Measurements from ENCODE around the gene CRYGN. TPM values are rescaled to one million over a fixed set of nuclear protein-coding genes. Genes with fewer than 3 reads are reported as not detected.

The CRYGN gene
- polyA plus RNA-seq, 1 of the 3 experiments (the other 2 are of a cell fraction), result not detected

DNA sequence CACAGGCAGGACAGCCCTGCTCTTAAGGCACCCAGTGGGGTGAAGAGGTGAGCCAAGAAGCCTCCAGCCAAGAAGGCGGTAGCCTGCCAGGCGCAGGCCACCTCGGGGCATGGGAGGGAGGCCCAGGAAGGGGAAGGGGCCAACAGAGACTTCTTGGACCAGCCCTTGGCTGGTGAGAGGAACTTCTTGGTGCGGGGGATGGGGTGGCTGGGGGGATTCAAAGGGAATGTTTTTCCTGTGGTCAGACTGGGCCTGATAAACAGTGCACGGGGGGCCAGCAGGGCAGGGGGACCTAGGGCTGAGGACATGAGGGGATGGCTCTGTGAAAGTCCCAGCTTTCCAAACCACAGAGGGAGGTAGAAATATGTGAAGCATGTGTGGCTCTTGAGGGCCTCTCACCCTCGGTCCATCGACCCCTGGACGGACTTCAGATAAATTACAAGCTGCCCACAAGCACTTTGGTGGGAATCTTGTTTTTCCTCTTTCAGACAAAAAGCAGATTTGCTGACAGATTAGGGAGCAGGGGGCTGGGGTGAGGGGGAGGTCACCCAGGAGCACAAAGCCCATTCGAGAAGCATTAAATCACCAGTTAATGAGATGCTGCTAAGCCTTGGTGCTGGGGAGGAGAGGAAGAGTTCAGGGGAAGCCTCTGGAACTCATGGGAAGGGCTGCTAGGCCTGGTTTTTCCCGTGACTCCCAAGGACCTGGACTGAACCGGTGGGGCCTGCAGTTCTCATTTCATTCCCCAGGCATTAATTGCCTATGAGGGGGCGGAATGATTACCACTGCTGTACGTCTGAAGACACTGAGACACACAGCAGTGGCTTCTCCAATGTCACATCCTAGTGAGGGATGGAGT lies 11.3 kb downstream of the CRYGN start:
- Histone ChIP-seq H3K9me3 (no peaks in the 10 kb centered on the region), H3K4me2 (no peak overlapping the region), H3K36me3 (replicated peaks in 1 of 2; ENCODE audit: control insufficient read depth in 1 of 2, insufficient read depth in 2 of 2, low read length in 1 of 2) (no peaks in the 10 kb centered on the region), H3K9ac (no peak overlapping the region), H3F3A (replicated peaks; ENCODE audit: insufficient read depth) (no peaks in the 10 kb centered on the region), H4K20me1 (ENCODE audit: insufficient read depth) (no peaks in the 10 kb centered on the region), H3K4me3 (ENCODE audit: low read depth in 2 of 2, low read length in 1 of 2) (no peak overlapping the region), H3K79me2 (ENCODE audit: insufficient read depth) (no peaks in the 10 kb centered on the region), H3K9me2 (no peaks in the 10 kb centered on the region), H3K4me1 (ENCODE audit: control insufficient read depth in 1 of 2, insufficient read depth in 2 of 2, low read depth in 1 of 2, low read length in 1 of 2) (peaks cover 8 to 11% of the 10 kb centered on the region in 2 experiments; a peak in 1 of 4 replicates), H3K27me3 (ENCODE audit: insufficient read depth) (no peaks in the 10 kb centered on the region), H2AFZ (ENCODE audit: low read depth) (no peak overlapping the region), H3K27ac (ENCODE audit: low read depth in 2 of 2, low read length in 1 of 2) (no peak overlapping the region; a peak in 1 of 4 replicates)
- TF ChIP-seq SIN3A (IDR thresholded peaks at IDR 0.05; ENCODE audit: borderline replicate concordance, low read depth, low read length) (no peak), MXI1 (IDR thresholded peaks at IDR 0.05; ENCODE audit: low read depth, low read length) (no peak), MEF2A (IDR thresholded peaks at IDR 0.05; ENCODE audit: borderline replicate concordance, low read depth) (no peak), RAD21 (IDR thresholded peaks at IDR 0.05; ENCODE audit: low read length) (no peak), TCF12 (IDR thresholded peaks at IDR 0.05) (peak; percentile 37; the same call in 1 of the 2 replicates), NFIC (IDR thresholded peaks at IDR 0.05; ENCODE audit: borderline replicate concordance) (no peak)
- TF ChIP-seq, protein P1, sequence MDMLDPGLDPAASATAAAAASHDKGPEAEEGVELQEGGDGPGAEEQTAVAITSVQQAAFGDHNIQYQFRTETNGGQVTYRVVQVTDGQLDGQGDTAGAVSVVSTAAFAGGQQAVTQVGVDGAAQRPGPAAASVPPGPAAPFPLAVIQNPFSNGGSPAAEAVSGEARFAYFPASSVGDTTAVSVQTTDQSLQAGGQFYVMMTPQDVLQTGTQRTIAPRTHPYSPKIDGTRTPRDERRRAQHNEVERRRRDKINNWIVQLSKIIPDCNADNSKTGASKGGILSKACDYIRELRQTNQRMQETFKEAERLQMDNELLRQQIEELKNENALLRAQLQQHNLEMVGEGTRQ (IDR thresholded peaks at IDR 0.05; ENCODE audit: borderline replicate concordance, low read depth, low read length), result no peak
- TF ChIP-seq, protein P2, sequence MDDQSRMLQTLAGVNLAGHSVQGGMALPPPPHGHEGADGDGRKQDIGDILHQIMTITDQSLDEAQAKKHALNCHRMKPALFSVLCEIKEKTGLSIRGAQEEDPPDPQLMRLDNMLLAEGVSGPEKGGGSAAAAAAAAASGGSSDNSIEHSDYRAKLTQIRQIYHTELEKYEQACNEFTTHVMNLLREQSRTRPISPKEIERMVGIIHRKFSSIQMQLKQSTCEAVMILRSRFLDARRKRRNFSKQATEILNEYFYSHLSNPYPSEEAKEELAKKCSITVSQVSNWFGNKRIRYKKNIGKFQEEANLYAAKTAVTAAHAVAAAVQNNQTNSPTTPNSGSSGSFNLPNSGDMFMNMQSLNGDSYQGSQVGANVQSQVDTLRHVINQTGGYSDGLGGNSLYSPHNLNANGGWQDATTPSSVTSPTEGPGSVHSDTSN (IDR thresholded peaks at IDR 0.05), result peak; percentile 49
- peak; percentile 72 for DNase-seq
- ChIA-PET POLR2A (no interaction called here), CTCF (interaction anchor here (1.0 kb wide), 2 partner anchors 19 to 20 kb away, joined by 3 to 4 read pairs; partner anchors contain the start of gene WDR86)
- 54% methylated on average over 13 of the region's 13 CpGs for WGBS (ENCODE audit: low lambda C conversion rate)

DNA sequence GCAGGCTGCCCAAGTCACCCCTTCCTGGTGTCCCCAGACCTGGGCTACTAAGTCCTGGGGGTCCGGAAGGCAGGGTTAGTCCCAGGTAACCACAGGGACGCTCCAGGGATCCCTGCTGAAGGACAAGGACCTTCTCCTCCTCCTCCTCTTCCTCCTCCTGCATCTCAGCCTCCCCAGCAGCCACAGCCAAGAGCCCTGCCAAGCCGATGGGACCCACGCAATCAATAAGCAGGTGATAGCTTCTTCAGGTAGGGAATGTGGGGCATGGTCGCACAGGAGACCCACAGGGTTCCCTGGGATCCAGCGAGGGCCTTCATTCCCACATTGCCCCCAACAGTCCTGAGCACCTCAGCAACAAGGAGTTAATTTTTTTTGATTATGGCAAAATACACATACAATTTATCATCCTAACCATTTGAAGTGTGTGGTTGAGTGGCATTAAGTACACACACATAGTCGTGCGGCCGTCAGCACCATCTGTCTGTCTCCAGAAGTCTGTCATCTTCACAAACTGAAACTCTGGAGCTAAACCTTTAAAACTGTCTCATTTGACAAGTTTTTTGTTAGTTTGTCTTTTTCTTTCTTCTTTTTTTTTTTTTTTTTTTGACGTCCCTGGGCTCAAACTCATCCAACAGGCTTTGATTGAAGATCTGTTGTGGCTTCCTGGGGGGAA lies 12.1 kb downstream of the CRYGN start:
- H3K4me3 ChIP-seq (ENCODE audit: low read depth in 2 of 2, low read length in 1 of 2), result no peak overlapping the region
- no peak overlapping the region for H3K27ac ChIP-seq (ENCODE audit: low read depth in 2 of 2, low read length in 1 of 2)
- TF ChIP-seq, protein P3, sequence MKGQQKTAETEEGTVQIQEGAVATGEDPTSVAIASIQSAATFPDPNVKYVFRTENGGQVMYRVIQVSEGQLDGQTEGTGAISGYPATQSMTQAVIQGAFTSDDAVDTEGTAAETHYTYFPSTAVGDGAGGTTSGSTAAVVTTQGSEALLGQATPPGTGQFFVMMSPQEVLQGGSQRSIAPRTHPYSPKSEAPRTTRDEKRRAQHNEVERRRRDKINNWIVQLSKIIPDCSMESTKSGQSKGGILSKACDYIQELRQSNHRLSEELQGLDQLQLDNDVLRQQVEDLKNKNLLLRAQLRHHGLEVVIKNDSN (IDR thresholded peaks at IDR 0.05; ENCODE audit: borderline replicate concordance, low read depth), result no peak
- TF ChIP-seq SIN3A (IDR thresholded peaks at IDR 0.05; ENCODE audit: borderline replicate concordance, low read depth, low read length) (no peak), RFX5 (IDR thresholded peaks at IDR 0.05; ENCODE audit: low read length) (no peak), MEF2A (IDR thresholded peaks at IDR 0.05; ENCODE audit: borderline replicate concordance, low read depth) (no peak), FOXJ3 (CRISPR knock-in tag; IDR thresholded peaks at IDR 0.05) (no peak), GATA2 (CRISPR knock-in tag; IDR thresholded peaks at IDR 0.05) (no peak), POLR2AphosphoS5 (IDR thresholded peaks at IDR 0.05; ENCODE audit: low read depth, low read length) (no peak), NRF1 (IDR thresholded peaks at IDR 0.05; ENCODE audit: low read depth, low read length) (no peak)
- H3K79me2 ChIP-seq (ENCODE audit: insufficient read depth), result no peaks in the 10 kb centered on the region
- H2AFZ ChIP-seq (ENCODE audit: low read depth), result no peak overlapping the region
- no peaks in the 10 kb centered on the region for H3K36me3 ChIP-seq (replicated peaks in 1 of 2; ENCODE audit: control insufficient read depth in 1 of 2, insufficient read depth in 2 of 2, low read length in 1 of 2)
- no peaks in the 10 kb centered on the region for H3K9me3 ChIP-seq
- 73% methylated on average over 10 of the region's 10 CpGs for WGBS (ENCODE audit: low lambda C conversion rate)
- no peaks in the 10 kb centered on the region for H3F3A ChIP-seq (replicated peaks; ENCODE audit: insufficient read depth)
- no peaks in the 10 kb centered on the region for H3K9me2 ChIP-seq
- no peaks in the 10 kb centered on the region for H4K20me1 ChIP-seq (ENCODE audit: insufficient read depth)
- no peaks in the 10 kb centered on the region for H3K27me3 ChIP-seq (ENCODE audit: insufficient read depth)
- POLR2A ChIA-PET, result no interaction called here
- no peak for DNase-seq
- H3K4me2 ChIP-seq, result no peak overlapping the region
- H3K4me1 ChIP-seq (ENCODE audit: control insufficient read depth in 1 of 2, insufficient read depth in 2 of 2, low read depth in 1 of 2, low read length in 1 of 2), result peaks cover 8 to 11% of the 10 kb centered on the region in 2 experiments; a peak in 1 of 4 replicates
- CTCF ChIA-PET, result interaction anchor here (1.0 kb wide), 2 partner anchors 18 to 20 kb away, joined by 3 to 4 read pairs; partner anchors contain the start of gene WDR86
- H3K9ac ChIP-seq, result no peak overlapping the region

Data from SK-N-SH (cell line).